GM19452 (cell line): Measurements from ENCODE around the gene NHLRC4.

Experiments
- ATAC-seq: cut with Tn5 transposase; IDR thresholded peaks from one replicate; pipeline ENCODE4 v1.9.1; 2021; ENCODE audit not compliant: unreplicated experiment

Gene NHLRC4

GRCh38 chr16:530111-530817 lies 36.5 kb upstream of the NHLRC4 start:
- ATAC-seq, result no peak

GRCh38 chr16:531494-532125 lies 35.2 kb upstream of the NHLRC4 start:
- ATAC-seq, result no peak

GRCh38 chr16:533391-534123 lies 33.2 kb upstream of the NHLRC4 start:
- ATAC-seq, result no peak

GRCh38 chr16:534135-534534 lies 32.7 kb upstream of the NHLRC4 start:
- ATAC-seq, result no peak

- ATAC-seq, result no peak
Observed at GRCh38 chr16:534856-535445, 31.9 kb upstream of the NHLRC4 start.

GRCh38 chr16:535446-536405 lies 31.1 kb upstream of the NHLRC4 start:
- no peak for ATAC-seq

- no peak for ATAC-seq
Observed at GRCh38 chr16:536746-537145, 30.1 kb upstream of the NHLRC4 start.

- ATAC-seq, result no peak
Observed at GRCh38 chr16:537415-538335, 29.1 kb upstream of the NHLRC4 start.

GRCh38 chr16:539901-540530 lies 26.8 kb upstream of the NHLRC4 start:
- no peak for ATAC-seq

GRCh38 chr16:540645-541340 lies 26.0 kb upstream of the NHLRC4 start:
- ATAC-seq, result no peak

GRCh38 chr16:543301-544164 lies 23.3 kb upstream of the NHLRC4 start:
- no peak for ATAC-seq

GRCh38 chr16:544517-544916 lies 22.3 kb upstream of the NHLRC4 start:
- no peak for ATAC-seq

- no peak for ATAC-seq
Observed at GRCh38 chr16:546909-547770, 19.7 kb upstream of the NHLRC4 start.

GRCh38 chr16:548586-548985 lies 18.2 kb upstream of the NHLRC4 start:
- no peak for ATAC-seq

GRCh38 chr16:549544-550263 lies 17.1 kb upstream of the NHLRC4 start:
- ATAC-seq, result no peak

- no peak for ATAC-seq
Observed at GRCh38 chr16:551210-551609, 15.6 kb upstream of the NHLRC4 start.
